NCI-H128 (cell line): ENCODE measurements around the gene N4BP2.

Experiments used
- DNase-seq: peaks from one replicate; lab custom pipeline; 2025; ENCODE audit not compliant: unreplicated experiment; lab: John Stamatoyannopoulos, UW

The N4BP2 gene

DNA sequence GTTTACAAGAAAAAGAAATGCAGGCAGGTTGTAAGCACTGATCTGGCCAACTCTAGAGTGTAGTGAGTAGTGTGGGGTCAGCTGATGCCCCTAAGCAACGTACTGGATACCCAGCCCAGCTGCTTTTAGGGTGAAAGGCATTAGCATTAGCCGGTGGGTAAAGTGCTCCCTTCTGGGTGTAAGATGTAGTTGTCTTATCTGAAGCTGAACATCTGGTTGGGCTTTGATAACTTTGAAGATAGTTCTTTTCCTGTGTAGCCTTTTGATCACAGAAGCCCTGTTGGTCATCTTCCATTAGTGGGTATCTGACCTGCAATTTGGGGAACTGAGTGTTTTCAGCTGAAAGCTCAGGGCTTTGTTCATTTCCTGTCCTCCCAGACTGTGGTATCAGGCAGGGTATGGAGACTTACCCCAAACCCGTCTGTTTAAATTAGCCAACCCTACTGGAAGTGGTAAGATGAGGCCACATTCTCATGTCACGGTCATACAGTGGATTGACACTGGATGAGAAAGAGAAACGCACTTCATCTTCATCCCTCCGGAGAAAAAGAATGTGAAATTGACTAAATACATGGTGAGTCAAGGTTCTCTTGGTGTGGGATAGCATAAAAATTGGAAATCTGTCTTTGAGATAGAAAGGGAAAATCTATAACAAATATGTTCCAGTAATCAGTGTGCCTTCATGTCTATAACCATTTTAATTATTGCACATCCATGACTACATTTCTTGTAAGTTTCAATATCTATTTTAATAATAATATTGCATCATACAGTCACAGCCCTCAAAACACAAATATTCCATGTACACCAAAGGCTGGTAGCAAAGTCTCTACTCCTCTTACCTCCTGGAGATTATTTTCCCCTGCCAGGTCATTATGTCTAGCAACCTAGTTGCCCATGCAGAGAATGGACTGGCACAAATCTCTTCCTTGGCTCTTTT is 148.9 kb downstream of the N4BP2 start:
- DNase-seq = no peak

DNA sequence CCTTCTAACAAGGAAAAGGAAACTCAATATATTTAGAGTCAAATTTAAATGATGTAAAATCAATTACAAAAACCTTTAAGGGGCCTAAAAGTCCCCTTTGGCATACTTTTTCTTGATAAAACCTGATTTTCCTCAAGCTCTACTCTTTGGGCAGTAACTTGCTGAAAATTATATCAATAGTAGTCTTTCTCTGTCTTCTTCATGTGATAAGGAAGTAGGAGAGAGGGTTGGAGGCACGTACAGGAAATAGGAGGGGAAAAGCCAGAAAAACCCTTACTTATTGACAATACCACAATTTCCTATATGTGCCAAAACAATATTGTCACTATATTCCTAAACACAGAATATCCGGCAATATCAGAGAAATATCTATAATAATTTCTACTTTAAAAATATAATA is 149.8 kb downstream of the N4BP2 start:
- DNase-seq = no peak
